ENCODE measurements around the gene BCAT1.

BCAT1 gene

DNA sequence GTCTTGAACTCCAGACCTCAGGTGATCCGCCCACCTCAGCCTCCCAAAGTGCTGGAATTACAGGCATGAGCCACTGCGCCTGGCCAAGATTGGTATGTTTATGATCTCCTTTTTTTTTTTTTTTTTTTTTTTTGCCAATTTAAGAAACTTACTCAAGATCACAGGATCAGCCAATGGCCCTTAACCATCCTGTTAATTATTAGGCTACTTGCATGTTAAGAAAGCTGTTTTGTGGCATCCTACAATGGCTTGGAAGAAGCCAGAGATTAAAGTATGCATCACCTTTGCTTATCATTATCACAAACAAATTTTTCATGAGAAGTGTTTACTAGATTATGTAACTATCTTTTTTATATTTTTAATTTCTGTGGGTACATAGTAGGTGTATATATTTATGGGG lies 140.2 kb downstream of the BCAT1 start:
- no peak for DNase-seq (ENCODE audit: low spot score)

DNA sequence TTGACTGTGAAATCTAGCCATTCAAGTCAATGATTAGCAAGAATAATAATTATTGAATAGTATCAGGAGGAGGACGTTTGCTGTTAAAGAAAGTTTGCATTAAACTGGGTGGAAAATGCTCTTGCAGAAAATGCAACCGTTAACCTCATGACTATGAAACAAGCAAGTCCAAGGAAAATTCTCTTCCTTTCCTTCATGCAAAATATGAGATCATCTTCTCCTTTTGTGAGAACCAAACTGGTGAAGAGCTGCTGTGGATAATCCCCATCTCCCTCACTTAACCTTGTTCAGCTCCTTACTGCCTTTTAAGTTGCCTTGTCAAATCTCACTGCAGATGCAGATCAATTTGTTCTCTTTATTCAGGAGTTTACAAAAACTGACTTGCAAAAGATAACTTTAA lies 142.5 kb downstream of the BCAT1 start:
- no peak for DNase-seq (ENCODE audit: low spot score)

DNA sequence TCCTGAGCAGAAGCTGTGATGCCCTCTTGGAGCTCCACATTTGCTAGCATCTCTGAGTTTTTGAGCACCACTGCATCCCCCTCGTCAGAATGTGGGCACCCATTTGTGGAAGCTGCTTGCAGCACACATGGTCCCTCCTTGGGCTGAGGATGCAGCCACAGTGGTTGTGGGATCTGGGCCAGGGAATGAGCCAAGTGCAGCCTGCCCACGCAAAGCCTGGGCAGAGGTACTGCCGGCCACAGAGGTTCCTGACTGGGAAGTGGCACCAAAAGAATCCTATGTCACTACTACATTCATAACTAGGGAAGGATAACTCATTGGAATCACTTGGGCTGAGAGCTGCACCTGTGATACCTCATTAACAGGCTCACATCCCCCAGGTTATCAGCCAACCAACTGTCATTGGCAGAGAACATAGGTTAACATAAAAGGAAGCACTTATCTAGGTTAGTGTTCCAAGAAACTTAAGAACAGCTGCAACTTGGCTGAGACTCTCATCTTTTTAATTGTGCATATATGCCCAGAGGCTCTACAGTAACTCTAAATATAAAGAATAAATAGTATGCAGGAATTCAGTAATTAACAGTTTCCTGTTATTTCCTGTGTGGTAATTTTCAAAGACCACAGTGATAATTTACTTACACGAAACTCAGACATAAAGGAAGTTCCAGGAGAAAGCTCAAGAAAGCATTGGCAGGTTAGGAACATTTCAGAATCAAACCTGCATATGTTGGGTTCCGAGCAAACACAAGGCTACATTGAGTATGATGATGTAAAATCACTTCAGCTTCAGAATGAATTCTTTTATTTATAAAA lies 145.3 kb downstream of the BCAT1 start:
- no peak for DNase-seq (ENCODE audit: low spot score)

DNA sequence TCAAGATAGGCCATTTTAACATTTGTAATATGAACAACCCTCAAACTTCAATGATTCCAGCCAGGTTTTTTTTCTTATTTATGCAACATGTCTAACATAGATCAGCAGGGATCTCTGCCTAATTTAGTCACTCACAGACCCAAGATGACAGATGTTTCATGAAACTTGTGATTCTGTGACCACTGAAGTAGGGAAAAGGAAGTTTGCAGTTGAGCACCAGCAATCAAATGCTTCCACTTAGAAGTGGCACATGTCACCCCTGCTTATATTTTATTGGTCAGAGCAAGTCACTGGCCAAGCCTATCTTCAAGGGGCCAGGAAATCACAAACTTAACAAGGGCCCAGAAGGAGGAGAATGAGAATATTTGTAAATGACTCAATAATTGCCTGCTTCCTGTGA lies 150.6 kb downstream of the BCAT1 start:
- DNase-seq (ENCODE audit: low spot score): no peak

DNA sequence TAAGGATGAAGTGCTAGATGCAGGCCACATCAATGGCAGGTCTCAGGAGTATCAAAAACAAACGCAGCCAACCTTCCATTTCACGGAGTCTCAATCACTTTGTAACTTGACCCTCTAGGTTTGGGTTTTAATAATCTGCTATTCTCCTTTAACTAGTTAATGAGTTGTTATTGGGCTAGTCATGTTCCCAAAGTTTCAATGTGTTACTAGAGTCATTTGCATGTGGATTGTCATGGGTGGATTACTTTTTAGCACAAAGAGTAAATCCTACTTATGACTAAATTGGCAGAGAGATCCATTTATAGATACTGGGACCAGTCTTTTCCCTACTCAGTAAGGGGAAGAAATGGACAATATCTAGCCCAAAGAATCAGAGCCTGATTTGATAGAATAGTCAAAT lies 151.0 kb downstream of the BCAT1 start:
- DNase-seq (ENCODE audit: low spot score): no peak

DNA sequence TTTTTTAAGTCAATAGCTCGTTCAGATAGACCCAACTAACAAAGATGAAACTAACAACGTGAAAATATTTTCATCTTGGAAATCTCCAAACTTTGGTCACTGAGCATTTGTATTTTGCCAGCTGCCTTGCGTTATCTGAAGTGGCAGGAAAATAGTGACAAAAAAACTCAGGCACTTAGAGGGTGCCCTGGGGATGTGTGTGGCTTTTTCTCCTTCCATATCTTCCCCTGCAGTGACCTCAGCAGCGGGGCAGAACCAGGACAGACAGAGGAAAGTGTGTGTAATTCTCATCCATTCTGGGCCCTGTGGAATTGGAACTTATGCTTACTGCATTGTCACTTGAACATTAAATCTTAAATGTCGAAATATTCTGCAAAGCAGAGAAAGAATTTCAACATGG lies 152.0 kb downstream of the BCAT1 start:
- DNase-seq (ENCODE audit: low spot score): no peak

DNA sequence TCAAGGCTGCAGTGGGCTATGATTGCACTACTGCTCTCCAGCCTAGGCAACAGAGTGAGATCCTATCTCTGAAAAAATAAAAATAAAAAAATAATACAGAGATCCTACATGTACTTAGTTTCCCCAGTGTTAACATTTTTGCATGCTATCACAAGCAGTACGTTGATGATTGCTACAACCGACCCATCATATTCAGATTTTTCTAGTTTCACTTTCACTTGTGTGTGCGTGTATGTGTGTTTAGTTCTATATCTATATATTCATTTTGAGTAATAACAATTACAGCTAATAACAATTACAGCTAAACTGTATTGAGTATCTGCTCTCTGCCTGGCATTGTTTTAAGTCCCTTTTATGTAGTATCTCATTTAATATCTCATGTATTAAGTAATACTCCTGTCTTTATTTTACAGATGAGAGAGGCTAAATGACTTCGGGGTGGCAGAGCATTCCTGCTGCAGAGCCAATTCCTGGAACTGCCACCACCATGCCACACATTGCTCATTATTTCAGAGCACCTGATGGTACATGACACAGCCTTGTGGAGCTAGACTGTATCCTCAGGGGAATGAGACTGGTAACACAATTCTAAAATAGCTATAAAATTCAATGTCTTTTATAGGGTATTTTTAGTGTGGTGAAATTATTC lies 153.1 kb downstream of the BCAT1 start:
- DNase-seq (ENCODE audit: low spot score): no peak

DNA sequence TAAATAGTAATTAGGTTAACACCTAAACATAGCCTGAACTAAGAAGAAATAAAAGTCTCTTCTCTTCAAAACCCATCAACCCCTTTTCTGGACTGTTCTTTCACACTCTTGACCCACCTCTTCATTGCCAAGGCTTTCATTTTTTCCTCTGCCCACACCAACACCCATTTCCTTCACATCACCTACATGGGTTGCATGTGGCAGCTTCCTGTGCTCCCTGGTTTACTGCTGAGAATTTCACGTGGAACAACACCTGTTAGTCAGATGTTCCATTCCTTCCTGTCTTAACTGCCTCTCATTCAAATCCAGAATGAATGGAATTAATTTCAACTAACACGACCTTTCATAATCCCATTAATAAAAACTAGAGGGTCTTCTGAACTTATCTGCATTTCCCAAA lies 157.3 kb downstream of the BCAT1 start:
- DNase-seq (ENCODE audit: low spot score): no peak

DNA sequence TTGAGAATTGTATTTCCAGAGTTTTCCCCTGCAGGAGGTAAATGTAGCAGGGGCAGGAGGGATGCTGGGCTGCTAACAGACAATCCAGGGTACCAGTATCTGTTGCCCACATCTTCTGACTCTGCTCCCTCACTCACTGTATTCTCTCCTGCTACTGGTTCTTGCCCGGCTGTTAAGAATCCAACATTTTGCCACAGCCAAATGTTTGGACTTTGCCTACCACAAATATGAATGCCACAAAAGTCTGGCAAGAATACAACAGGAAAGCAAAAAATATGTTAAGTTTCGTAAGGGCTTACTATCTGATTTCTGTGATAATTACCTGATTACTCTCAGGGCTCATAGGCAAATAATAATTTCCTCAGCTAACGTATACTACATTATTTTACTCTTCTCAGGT lies 160.0 kb downstream of the BCAT1 start:
- DNase-seq (ENCODE audit: low spot score): no peak

DNA sequence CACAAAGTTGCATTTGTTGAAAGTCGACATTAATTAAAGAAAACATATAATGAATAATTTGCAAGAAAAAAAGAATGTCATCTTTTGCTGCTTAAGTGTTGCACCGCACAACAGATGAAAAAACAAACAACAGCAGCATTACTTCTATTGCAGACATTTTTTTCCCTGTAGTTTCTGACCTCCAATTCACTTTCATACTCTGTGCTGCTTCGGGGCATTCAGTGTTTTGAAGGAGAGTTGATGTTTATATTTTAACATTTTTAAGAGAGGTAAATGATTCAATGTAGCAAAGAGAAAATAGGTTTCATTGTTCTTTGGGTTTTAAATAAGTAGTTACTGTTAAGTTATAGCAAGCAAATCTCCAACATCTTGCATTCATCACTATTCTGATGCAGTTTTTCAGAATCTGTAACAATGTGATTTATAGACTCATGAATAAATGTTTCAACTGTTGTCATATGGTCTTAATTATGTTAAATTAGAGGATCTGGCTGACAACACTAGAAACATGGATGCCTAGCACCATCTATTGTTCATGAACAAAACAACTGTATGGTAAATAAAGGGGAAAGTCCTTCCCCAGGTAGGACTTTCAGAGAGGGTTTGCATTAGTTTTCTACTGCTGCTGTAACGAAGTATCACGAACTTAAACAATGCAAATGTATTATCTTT lies 168.1 kb downstream of the BCAT1 start:
- DNase-seq (ENCODE audit: low spot score): no peak

DNA sequence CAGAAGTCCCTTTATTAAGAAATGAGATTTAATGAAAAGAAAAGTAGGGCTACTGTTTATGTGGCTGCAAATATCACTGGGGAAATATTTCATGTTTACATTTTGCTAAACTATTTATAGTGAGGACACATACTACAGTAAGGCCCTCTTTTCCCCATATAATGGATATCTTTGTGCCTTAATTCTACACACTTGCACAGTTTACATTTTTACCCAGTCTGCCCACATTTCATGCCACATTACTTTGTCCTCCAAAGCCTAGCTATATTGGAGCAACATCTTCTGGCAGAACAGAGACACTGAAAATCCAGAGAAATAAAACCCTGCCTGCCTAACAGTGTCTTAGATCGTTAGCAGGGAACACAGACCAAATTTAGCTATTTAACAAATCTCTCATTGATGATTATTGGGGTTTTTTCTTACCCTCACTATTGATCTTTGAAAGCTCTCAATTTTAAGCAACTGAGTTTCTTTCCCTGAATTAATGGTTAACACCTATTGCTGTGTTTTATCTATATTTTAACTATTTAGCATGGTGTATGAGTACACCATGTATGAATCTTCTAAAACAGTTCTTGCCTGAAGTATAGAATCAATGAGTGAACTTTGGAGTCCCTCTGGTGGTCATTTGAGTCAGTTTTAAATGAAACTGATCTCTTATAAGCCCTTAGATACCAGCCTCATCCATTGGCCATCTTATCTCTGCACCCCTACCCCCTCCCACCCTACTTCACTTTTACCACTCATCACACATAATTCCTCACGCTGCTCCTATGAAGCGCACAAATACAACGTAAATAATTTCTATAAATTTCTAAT lies 170.2 kb downstream of the BCAT1 start:
- DNase-seq (ENCODE audit: low spot score): no peak

DNA sequence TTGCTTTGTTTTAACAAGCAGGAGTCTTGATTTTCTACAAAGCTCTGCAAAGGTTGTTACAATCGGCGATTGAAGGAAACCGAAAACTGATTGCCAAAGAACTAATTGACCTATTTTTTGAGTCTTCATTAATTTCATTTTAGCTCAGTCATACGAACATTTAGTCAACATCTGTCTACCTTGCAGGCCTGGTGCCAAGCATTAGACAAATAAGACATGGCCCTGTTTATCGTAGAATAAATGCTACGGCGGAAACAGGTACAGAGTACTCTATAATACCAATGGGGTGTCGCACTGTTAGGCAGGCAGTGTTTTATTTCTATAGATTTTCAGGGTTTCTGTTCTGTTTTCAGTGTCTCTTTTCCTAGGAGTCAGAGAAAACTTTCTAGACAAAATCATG lies 171.5 kb downstream of the BCAT1 start:
- DNase-seq (ENCODE audit: low spot score): no peak

DNA sequence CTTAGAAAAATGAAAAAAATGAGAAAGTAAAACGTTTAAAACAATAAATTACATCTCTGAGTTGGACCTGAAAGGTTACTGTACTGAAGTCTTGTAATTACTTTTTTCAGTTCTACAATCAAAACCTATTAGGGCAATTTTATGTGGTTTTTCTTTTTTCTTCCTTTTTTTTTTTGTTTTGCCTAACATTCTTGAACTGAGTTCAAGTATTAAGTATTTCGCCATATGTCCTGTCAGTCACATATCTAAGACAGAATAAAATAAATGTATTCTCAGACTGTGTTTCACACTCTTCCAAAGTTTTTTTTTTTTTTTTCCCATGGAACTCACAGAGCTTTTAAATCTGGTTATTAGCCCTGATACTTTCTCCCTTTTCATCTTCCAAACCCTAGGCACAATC lies 172.0 kb downstream of the BCAT1 start:
- DNase-seq (ENCODE audit: low spot score): no peak

DNA sequence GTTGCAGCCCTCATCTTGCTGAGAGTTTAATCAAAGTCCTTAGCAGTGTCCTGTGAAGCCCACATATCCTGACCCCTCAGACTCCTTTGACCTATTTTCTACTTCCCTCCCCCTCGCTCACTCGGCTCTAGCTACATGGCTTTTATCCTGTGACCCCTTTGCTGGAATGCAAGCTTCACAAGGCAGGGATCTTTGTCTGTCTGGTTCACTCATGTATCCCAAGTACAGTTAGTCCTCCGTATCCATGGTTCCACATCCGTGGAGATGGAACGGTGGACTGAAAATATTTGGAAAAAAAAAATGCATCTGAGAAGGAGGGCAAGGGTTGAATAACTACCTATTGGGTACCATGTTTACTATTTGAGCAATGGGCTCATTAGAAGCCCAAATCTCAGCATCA lies 173.8 kb downstream of the BCAT1 start:
- DNase-seq (ENCODE audit: low spot score): no peak

DNA sequence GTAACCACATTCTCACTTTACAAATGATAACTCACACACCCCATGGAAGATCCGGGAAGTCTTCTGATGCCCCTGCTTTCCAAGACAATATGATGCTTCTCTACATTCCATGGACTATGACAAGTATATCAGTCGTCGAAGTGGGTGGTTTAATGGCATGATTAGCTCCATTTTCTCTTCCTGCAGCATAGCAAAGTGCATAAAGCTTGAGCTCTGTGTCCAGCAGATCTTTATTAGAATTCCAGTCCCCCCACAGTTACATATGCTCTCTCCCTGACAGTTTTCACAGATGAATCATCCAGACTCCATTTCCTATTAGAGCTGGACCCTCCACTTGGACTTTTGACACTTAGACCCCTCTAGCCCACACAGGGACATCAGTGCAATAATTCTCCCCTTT lies 174.9 kb downstream of the BCAT1 start:
- no peak for DNase-seq (ENCODE audit: low spot score)

DNA sequence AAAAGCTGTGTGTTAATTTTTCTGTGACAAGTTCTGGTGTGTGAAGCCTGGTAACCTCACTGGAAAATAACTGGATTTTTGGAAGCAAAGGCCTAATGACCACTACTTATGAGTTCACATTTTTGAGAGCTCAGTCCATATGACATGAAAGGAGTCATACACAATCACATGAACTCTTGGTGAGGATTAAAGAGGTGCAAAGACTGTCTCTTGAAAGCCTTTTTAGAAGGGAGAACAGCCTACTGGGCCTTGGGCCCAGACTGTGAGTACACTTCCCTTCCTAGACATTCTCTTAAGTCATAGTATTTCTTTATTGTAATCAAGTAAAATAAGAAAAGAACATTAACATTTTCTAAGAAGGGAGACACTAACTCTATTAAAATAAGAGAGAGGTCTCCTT lies 176.1 kb downstream of the BCAT1 start:
- DNase-seq (ENCODE audit: low spot score): no peak

DNA sequence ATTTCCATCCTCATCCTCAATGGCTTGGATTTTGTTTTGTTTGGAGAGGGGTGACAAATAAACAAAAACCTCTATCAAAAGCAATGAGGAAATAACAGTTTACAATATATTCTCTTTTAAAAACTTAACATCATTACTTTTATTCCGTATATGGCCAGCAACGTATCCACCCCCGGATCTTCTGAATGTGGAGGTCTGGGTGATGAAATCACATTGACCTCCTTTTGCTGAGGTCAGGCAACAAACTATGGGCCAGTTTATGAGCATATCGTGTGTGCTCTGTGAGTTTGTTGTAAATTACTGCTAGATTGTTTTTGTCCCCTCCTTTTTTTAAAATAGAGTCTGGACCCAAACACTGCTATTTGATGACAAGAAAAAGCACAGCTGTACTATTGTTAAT lies 178.1 kb downstream of the BCAT1 start:
- DNase-seq (ENCODE audit: low spot score): no peak

DNA sequence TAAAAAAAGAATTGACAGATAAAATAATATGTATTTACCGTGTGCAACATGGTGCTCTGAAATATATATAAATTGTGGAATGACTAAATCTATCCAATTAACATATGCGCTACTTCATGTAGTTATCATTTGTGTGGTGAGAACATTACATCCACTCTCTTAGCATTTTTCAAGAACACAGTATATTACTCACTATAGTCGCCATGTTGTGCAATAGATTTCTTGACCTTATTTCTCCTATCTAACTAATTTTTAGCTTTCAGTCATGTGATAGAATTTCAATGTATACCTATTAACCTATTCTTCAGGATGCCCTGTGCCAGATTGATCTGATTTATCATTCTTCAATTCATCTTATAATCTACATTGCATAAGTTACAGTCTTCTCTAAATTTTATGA lies 178.6 kb downstream of the BCAT1 start:
- DNase-seq (ENCODE audit: low spot score): no peak

DNA sequence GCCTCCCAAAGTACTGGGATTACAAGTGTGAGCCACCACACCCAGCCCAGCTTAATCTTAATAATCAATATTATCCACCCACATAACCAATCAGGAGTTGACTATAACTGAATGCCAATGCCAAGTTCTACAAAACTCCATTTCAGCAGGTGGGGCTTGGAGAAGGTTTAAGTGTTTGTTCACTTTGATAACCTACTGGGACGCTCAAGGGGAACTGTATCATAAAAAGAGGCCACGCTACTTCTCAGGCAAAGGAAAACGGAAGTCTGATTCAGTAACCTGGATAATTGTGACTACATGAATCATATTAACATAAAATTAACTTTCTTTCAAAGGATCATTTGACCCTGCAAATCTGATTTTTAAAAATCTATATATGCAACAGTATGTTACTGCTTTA lies 179.2 kb downstream of the BCAT1 start:
- DNase-seq (ENCODE audit: low spot score): no peak

DNA sequence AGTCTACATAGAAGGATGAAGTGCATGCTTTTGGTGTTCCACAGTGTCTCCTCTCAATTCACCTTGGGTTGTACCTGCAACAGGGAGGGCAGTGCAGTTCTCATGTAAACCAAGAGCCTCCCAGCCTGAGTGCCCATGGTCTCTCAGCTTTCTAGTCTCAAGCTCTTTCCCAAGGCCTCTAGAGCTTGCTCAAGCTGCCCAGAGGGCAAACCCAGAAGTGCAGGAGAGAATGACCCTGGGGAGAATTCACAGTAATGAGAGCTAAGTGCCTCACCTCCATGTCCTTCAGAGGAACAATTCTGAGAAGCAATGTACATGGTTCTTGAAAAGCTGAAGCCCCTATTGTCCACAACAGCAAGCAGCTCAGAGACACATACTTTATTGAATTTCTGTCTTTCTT lies 180.5 kb downstream of the BCAT1 start:
- DNase-seq (ENCODE audit: low spot score): no peak

DNA sequence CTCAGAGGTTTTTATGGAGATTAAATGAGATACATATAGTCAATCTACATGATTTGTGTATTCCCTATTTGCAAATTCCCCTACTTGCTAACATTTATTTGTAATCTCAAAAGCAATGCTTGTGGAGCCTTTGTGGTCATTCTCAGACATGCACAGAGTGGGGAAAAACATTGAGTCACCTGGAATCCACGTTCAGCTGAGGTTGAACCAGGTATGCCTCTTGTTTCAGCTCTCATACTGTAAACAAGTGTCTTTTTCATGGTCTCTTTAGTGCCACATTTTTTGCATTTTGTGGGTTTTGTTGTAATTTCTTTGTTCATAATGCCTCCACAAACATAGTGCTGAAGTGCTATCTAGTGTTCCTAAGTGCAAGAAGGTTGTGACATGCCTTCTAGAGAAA lies 181.9 kb downstream of the BCAT1 start:
- no peak for DNase-seq (ENCODE audit: low spot score)

DNA sequence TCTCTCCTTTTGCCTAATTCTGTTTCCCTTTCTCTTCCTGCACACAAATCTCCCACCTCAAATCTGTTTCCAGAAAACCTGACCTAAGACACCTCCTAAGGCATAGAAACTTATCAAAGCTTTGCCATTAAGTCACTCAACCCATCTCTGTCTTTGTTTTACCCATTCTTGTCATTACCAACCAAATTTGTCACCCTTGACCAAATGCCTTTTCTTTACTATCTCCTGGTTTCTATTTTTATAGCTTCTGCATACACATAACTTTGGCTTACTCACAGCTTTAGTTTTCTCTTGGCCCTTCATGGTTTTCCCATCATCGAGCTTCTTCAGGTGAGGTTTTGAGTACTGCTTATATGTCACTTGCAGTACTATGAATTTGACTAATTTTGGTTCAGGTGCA lies 184.2 kb downstream of the BCAT1 start:
- no peak for DNase-seq (ENCODE audit: low spot score)

Data from ecto neural progenitor cell (in vitro differentiated cells).